ENCODE measurements around the gene GZF1.

The GZF1 gene

GRCh38 chr20:23419995-23420901, 58.3 kb downstream of the GZF1 start:
- ChIA-PET CTCF (interaction anchor here (0.5 to 1.0 kb wide), 3 partner anchors 13 to 138 kb away, joined by 3 to 4 read pairs (median 3); no protein-coding TSS in a partner anchor), POLR2A (ENCODE audit: low non-redundant PET) (interaction anchor here (1.0 kb wide), 1 partner anchor 70 kb away, joined by 5 read pairs; no protein-coding TSS in a partner anchor)
- TF ChIP-seq, protein P1, sequence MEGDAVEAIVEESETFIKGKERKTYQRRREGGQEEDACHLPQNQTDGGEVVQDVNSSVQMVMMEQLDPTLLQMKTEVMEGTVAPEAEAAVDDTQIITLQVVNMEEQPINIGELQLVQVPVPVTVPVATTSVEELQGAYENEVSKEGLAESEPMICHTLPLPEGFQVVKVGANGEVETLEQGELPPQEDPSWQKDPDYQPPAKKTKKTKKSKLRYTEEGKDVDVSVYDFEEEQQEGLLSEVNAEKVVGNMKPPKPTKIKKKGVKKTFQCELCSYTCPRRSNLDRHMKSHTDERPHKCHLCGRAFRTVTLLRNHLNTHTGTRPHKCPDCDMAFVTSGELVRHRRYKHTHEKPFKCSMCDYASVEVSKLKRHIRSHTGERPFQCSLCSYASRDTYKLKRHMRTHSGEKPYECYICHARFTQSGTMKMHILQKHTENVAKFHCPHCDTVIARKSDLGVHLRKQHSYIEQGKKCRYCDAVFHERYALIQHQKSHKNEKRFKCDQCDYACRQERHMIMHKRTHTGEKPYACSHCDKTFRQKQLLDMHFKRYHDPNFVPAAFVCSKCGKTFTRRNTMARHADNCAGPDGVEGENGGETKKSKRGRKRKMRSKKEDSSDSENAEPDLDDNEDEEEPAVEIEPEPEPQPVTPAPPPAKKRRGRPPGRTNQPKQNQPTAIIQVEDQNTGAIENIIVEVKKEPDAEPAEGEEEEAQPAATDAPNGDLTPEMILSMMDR (conservative IDR thresholded peaks at IDR 0.05; ENCODE audit: low read depth): no peak
- peak; percentile 55 for DNase-seq (ENCODE audit: low spot score)
- H3K27ac ChIP-seq: peak overlapping the region; percentile 89

- CTCF ChIA-PET: interaction anchor here (0.7 to 1.0 kb wide), 2 partner anchors 14 to 71 kb away, joined by 3 to 5 read pairs; no protein-coding TSS in a partner anchor
- DNase-seq (ENCODE audit: low spot score): peak; percentile 93
- peak within 1 kb of the TSS; percentile 89 for H3K27ac ChIP-seq
- TF ChIP-seq, protein P1 (conservative IDR thresholded peaks at IDR 0.05; ENCODE audit: low read depth): 0 out of 2 replicates have a peak, but pooled peaks have one; percentile 16
- POLR2A ChIA-PET (ENCODE audit: low non-redundant PET): interaction anchor here (0.6 to 1.0 kb wide), 4 partner anchors 21 to 327 kb away, joined by 3 to 5 read pairs (median 3); no protein-coding TSS in a partner anchor
Observed at GRCh38 chr20:23420943-23421931, 59.3 kb downstream of the GZF1 start, which contains the start of gene NAPB. Gene NAPB, minus strand, starts transcription at chr20:23421488. Its CDS starts 86 bp downstream, at chr20:23421402.
